Stomach (tissue), 9 donors: ENCODE data around the gene MSI2. TPM values are rescaled to one million over a fixed set of nuclear protein-coding genes. Genes with fewer than 3 reads are reported as not detected.

Source experiments
- DNase-seq, 2 donors: peaks; one replicate each; pipeline versions ENCODE4 v3.0.0 to v3.0.0-alpha.2; 2013 to 2019
- H3K27ac ChIP-seq, 5 donors: fragments of 200-600 bp in 4 of 5; sonication (generic) in 4 of 5; one replicate each; pipeline ENCODE4 v1.5.1; 2013 to 2019; ENCODE audit warnings: mild to moderate bottlenecking in 1 of 5, moderate library complexity in 1 of 5
- H3K27me3 ChIP-seq, 3 donors: fragments of 200-600 bp; sonication (generic); one replicate each; pipeline ENCODE4 v1.5.1; 2017 to 2019; ENCODE audit warnings: mixed run types in 1 of 3
- H3K36me3 ChIP-seq, 4 donors: fragments of 200-600 bp; sonication (generic); 1 replicate in 3 of 4; 2 replicates in 1 of 4; pipeline ENCODE4 v1.5.1; 2016 to 2019
- H3K4me1 ChIP-seq, 4 donors: fragments of 200-600 bp; sonication (generic); one replicate each; pipeline ENCODE4 v1.5.1; 2016 to 2019
- H3K4me3 ChIP-seq, 4 donors: fragments of 200-600 bp; sonication (generic) in 3 of 4; one replicate each; pipeline ENCODE4 v1.5.1; 2016 to 2019; ENCODE audit warnings: mild to moderate bottlenecking in 1 of 4
- H3K9me3 ChIP-seq, 4 donors: fragments of 200-600 bp; sonication (generic); one replicate each; pipeline ENCODE4 v1.5.1; 2016 to 2019
- CTCF ChIP-seq, 7 experiments: fragments of 450-650 bp in 4 of 7; fragments of 200-600 bp in 3 of 7; sonication (generic) in 3 of 7; IDR thresholded peaks; one replicate each; pipeline ENCODE4 v1.5.1; 2016 to 2019; ENCODE audit warnings: antibody characterized with exemption in 7 of 7, control low read depth in 2 of 7, mild to moderate bottlenecking in 1 of 7
- EP300 ChIP-seq: sonication (generic); formaldehyde crosslinking; IDR thresholded peaks from one replicate; pipeline ENCODE4 v1.6.1; 2017; ENCODE audit warnings: antibody characterized with exemption
- POLR2A ChIP-seq, 4 donors: fragments of 450-650 bp; IDR thresholded peaks; one replicate each; pipeline ENCODE4 v1.6.1; 2016; ENCODE audit warnings: antibody characterized with exemption in 4 of 4, control low read depth in 2 of 4, mild to moderate bottlenecking in 1 of 4, moderate library complexity in 1 of 4
- POLR2AphosphoS5 ChIP-seq, 3 donors: sonication (generic); formaldehyde crosslinking; IDR thresholded peaks; one replicate each; pipeline ENCODE4 v1.6.1; 2016; ENCODE audit warnings: antibody characterized with exemption in 3 of 3
- WGBS, 5 donors: extraction: QIAGEN DNeasy Blood & Tissue Kit in 3 of 5; methylation state at CpG; one replicate each; pipeline versions ENCODE4 v1.1.5 to v1.1.7; 2013 to 2018; 5-methylcytosine and 5-hydroxymethylcytosine counted together
- intact Hi-C: fragments of 100-400 bp; cut with DNase I; formaldehyde crosslinking; loops from one replicate; pipeline ENCODE4 v1.15.1; 2023; ENCODE audit warnings: low total_unique reads
- polyA plus RNA-seq, 3 donors: library from polyadenylated mRNA; stranded (reverse); fragments of 200-250 nt; gene quantifications; one replicate each; pipeline ENCODE4 v1.2.3, GENCODE V29; 2013
- total RNA-seq, 5 donors: library from RNA; depleted of rRNA; stranded (reverse); fragments of >200 nt; gene quantifications; one replicate each; pipeline versions ENCODE4 v1.1.0 to v1.2.3, GENCODE V29; 2014 to 2016
- donor health status: healthy with polysubstance abuse.
- donor health status: Bipolar disorder and iron deficiency.
- donor health status: healthy.

Gene MSI2
- total and polyA plus RNA-seq, 8 donors = 8.3 to 72.4 (median 22.9) TPM

DNA sequence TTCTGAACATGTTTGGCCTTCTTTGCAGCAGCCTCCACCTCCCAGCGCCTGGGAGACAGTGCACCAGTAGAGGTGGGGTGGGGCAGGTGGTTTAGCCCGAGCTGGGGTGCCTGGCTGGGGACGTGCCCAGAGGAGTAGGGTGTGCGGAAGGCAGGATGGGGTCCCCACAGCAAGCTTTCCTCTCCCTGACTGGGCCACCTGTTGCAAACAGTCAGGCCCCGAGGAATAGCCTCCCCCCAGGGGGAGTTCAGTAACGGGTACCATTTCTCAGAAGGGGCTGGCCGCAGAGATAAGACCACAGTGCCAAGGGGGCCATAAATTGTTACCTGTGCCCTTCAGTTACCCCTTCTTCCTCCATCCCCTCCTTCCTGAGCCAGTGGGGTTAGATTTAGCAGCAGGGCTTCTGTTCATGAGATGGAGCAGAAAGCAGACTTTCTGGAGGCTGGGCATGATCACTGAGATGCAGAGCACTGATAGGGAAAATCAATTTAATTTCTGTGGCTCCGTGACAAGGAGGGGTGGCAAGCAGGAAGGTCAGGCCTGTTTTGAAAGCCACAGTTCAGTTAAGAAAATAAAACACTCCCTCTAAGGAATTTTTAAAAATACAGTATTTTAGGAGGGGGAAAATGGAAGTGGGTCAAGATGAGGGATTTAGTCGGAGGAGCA lies 181.9 kb downstream of the MSI2 start:
- Histone ChIP-seq H3K36me3 (no peaks in the 10 kb centered on the region), H3K27ac (no peak overlapping the region), H3K4me1 (peaks cover 20 to 38% (median 27%) of the 10 kb centered on the region in 4 donors), H3K9me3 (no peaks in the 10 kb centered on the region), H3K27me3 (no peaks in the 10 kb centered on the region), H3K4me3 (no peak overlapping the region)
- no peak for DNase-seq
- intact Hi-C loops = no loop called here
- no peak for TF ChIP-seq CTCF (IDR thresholded peaks at IDR 0.05)
- no peak for TF ChIP-seq POLR2A (IDR thresholded peaks at IDR 0.05)
- no peak for TF ChIP-seq POLR2AphosphoS5 (IDR thresholded peaks at IDR 0.05)
- no peak for TF ChIP-seq EP300
- WGBS, 5 donors = 70 to 93% (median 88%) methylated on average over 8 to 9 of the region's 9 CpGs

DNA sequence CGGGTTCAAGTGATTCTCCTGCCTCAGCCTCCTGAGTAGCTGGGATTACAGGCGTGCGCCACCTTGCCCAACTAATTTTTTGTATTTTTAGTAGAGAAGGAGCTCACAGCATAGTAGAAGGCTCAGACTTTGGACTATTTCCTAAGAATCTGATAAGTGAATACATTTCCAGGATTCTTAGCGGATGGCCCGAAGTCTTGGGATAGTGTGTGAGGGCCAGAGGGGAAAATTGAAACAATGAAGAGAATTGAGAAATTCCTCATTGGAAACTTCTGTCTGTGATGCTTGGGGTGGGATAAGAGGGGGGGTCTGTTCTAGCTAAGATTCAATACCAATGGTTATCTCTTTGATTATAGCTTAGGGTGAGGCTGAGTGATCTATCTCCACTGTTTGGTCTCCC lies 183.3 kb downstream of the MSI2 start:
- Histone ChIP-seq H3K9me3 (no peaks in the 10 kb centered on the region), H3K27me3 (no peaks in the 10 kb centered on the region), H3K4me1 (peaks cover 20 to 48% (median 32%) of the 10 kb centered on the region in 4 donors), H3K36me3 (no peaks in the 10 kb centered on the region), H3K4me3 (no peak overlapping the region), H3K27ac (peak overlapping the region in 2 of 5 donors; percentile 55 to 69)
- WGBS, 5 donors = 94 to 97% (median 96%) methylated on average over 5 of the region's 5 CpGs
- no peak for DNase-seq
- intact Hi-C loops = loop anchor here (10.0 kb wide), 1 partner anchor 185 kb away; the partner anchor contains the start of gene MSI2
- TF ChIP-seq POLR2A (IDR thresholded peaks at IDR 0.05) (no peak), CTCF (IDR thresholded peaks at IDR 0.05) (no peak), EP300 (no peak), POLR2AphosphoS5 (IDR thresholded peaks at IDR 0.05) (no peak)

DNA sequence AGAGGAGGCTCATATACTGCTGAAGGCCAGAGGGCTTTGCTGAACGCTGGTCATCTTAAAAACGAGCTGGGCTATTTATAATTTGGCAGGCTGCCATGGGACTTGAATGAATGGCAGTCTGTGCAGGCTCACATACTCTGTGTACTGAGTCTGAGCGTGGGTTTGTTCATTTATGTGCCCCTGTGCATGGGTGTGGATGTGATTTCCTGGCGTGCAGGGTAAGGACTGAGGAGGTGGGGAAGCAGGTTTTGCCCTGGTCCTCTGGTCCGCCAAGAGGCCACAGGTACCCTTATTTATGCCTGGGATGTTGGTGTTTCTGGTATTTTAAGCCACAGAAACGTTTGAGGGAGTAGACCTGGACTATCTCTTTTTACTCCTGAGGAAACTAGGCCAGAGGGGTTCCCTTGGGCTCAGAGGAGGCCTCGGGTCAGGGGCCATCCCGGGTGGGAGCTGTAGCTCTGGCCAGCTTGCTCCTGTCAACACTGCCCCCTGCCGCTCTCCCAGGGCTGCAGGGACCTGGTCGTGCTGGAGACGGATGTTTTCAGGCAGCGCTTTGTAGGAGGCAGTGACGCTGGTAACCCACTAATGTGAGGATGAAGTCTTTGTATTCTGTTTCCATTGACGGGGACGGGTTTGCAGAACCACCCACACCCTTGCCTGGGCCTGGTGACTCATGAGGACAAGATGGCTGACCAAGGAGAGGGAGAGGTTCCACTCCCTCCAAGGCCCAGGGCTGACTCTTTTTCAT lies 184.4 kb downstream of the MSI2 start:
- Histone ChIP-seq H3K4me1 (peaks cover 20 to 54% (median 32%) of the 10 kb centered on the region in 4 donors), H3K4me3 (no peak overlapping the region), H3K27ac (peak overlapping the region; percentile 10 to 69 (median 53)), H3K27me3 (no peaks in the 10 kb centered on the region), H3K9me3 (no peaks in the 10 kb centered on the region), H3K36me3 (no peaks in the 10 kb centered on the region)
- peak; percentile 60 to 90 for DNase-seq
- WGBS, 5 donors = 11 to 22% (median 19%) methylated on average over 10 to 15 of the region's 15 CpGs
- TF ChIP-seq CTCF (IDR thresholded peaks at IDR 0.05) (peak in 5 of 7 experiments; percentile 27 to 43 (median 38)), POLR2AphosphoS5 (IDR thresholded peaks at IDR 0.05) (peak in 1 of 3 donors; percentile 29), EP300 (no peak), POLR2A (IDR thresholded peaks at IDR 0.05) (no peak)
- intact Hi-C loops = loop anchor here (10.0 kb wide), 1 partner anchor 186 kb away; the partner anchor contains the start of gene MSI2

DNA sequence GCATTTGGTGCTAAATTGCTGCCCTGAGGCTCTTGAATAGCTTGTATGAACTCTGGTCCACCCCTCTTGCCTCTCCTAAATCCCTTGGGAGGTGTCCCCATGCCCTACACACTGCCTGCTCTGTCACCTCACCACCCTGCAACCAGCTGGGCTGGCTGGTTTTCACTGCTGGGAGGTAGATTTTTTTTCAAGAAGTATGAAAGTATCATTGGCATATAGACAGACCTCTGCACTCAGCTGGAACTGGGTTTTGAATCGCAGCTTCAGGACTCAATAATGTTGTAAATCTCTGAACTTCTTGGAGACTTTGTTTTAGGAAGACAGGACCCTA lies 184.9 kb downstream of the MSI2 start:
- intact Hi-C loops = loop anchor here (10.0 kb wide), 1 partner anchor 186 kb away; the partner anchor contains the start of gene MSI2
- DNase-seq = no peak
- 21 to 65% (median 44%) methylated on average over 1 of the region's 1 CpG for WGBS, 5 donors
- no peak for TF ChIP-seq CTCF (IDR thresholded peaks at IDR 0.05)
- no peak for TF ChIP-seq POLR2A (IDR thresholded peaks at IDR 0.05)
- TF ChIP-seq EP300 = no peak
- TF ChIP-seq POLR2AphosphoS5 (IDR thresholded peaks at IDR 0.05) = no peak
- peak overlapping the region; percentile 10 to 69 (median 53) for H3K27ac ChIP-seq
- H3K27me3 ChIP-seq = no peaks in the 10 kb centered on the region
- H3K4me3 ChIP-seq = no peak overlapping the region
- peaks cover 20 to 54% (median 32%) of the 10 kb centered on the region in 4 donors for H3K4me1 ChIP-seq
- no peaks in the 10 kb centered on the region for H3K9me3 ChIP-seq
- H3K36me3 ChIP-seq = no peaks in the 10 kb centered on the region
